Stimulated activated CD8-positive, alpha-beta memory T cell treated with anti-CD3 and anti-CD28 coated beads, Interleukin-15, amount 100 ng/mL, for 48 hours (primary cell): Measurements from ENCODE around the gene CHRNA5.

ENCODE experiments used
- DNase-seq, 2 donors: peaks; one replicate each; pipeline ENCODE4 v3.0.0-alpha.2; 2020; ENCODE audit warnings: low read depth in 2 of 2

Gene CHRNA5

GRCh38 chr15:78640527-78641101 is 75.3 kb downstream of the CHRNA5 start:
- DNase-seq, result no peak

GRCh38 chr15:78641102-78641748 is 75.9 kb downstream of the CHRNA5 start, which contains the start of gene CHRNB4:
TSS of gene CHRNB4 (minus strand) at chr15:78641210. CDS start at chr15:78641133, 77 bp downstream.
- no peak for DNase-seq

GRCh38 chr15:78641749-78642275 is 76.5 kb downstream of the CHRNA5 start:
- no peak for DNase-seq

- no peak for DNase-seq
Measured at GRCh38 chr15:78642331-78642730, 77.0 kb downstream of the CHRNA5 start.
